HCT116 (cell line): Measurements from ENCODE around the gene DNM3. TPM values are rescaled to one million over a fixed set of nuclear protein-coding genes. Genes with fewer than 3 reads are reported as not detected.

Experiments
- ATAC-seq: fragments of 200-7000 bp; cut with Tn5 transposase; 2 replicates; pipeline ENCODE4 v1.9.1; 2020; ENCODE audit warnings: mild to moderate bottlenecking, moderate library complexity
- BruUV-seq: library from RNA; stranded (reverse); fragments of 400-500 nt; replicated peaks from 2 replicates; lab custom pipeline; 2021; lab: Mats Ljungman, UMichigan
- CTCF ChIA-PET: fragments of 300-600 bp; sonication (Branson Sonifier 250); formaldehyde crosslinking; loops from one replicate; lab custom pipeline; 2021; ENCODE audit warnings: antibody characterized with exemption; lab: Charles Lee
- POLR2A ChIA-PET: fragments of 300-600, 350-600 bp; sonication (Branson Sonifier 250); formaldehyde crosslinking; loops from one replicate; lab custom pipeline; 2021; ENCODE audit warnings: antibody characterized with exemption; lab: Charles Lee
- RAD21 ChIA-PET, 2 experiments: fragments of 300-600 bp; sonication (Branson Sonifier 250); formaldehyde crosslinking; loops; one replicate each; lab custom pipeline; 2023; ENCODE audit warnings: low total read pairs in 2 of 2; ENCODE audit not compliant: uncharacterized antibody in 2 of 2, unreplicated experiment in 2 of 2, low non-redundant PET in 1 of 2; lab: Charles Lee
- DNase-seq: peaks from one replicate; pipeline ENCODE4 v3.0.0-alpha.2; 2010; ENCODE audit warnings: low read depth, low spot score
- H2AFZ ChIP-seq: fragments of 200-600 bp; shearing (Covaris generic), sonication (generic); 2 replicates; pipeline ENCODE4 v1.6.1; 2017; ENCODE audit warnings: low read depth, mixed run types, mixed read lengths, antibody characterized with exemption, low read length; ENCODE audit not compliant: poor library complexity, severe bottlenecking
- H3K27ac ChIP-seq: 2 replicates; pipeline ENCODE4 v1.5.1; 2012; ENCODE audit warnings: low read depth, low read length
- H3K27me3 ChIP-seq: fragments of 200-600 bp; sonication (generic); 2 replicates; pipeline ENCODE4 v1.6.1; 2016; ENCODE audit warnings: mixed run types, low read length, mixed read lengths; ENCODE audit not compliant: insufficient read depth
- H3K36me3 ChIP-seq, 2 experiments: fragments of 200-500 bp in 1 of 2; fragments of 200-600 bp in 1 of 2; sonication (Bioruptor generic) in 1 of 2; sonication (generic) in 1 of 2; 2 replicates each; pipeline versions ENCODE4 v1.5.1 to v1.6.1; 2014 to 2016; ENCODE audit warnings: low read length in 2 of 2, inconsistent platforms in 1 of 2, mixed read lengths in 1 of 2, mixed run types in 1 of 2; ENCODE audit not compliant: insufficient read depth in 2 of 2, control insufficient read depth in 1 of 2
- H3K4me1 ChIP-seq, 2 experiments: fragments of 200-600 bp in 1 of 2; sonication (generic) in 1 of 2; 2 replicates each; pipeline versions ENCODE4 v1.5.1 to v1.6.1; 2012 to 2017; ENCODE audit warnings: low read length in 2 of 2, inconsistent platforms in 1 of 2, mild to moderate bottlenecking in 1 of 2, mixed read lengths in 1 of 2, mixed run types in 1 of 2, moderate library complexity in 1 of 2; ENCODE audit not compliant: insufficient read depth in 2 of 2, control insufficient read depth in 1 of 2
- H3K4me2 ChIP-seq: fragments of 200-600 bp; sonication (generic); 2 replicates; pipeline ENCODE4 v1.6.1; 2017; ENCODE audit warnings: mixed run types, low read length, mixed read lengths
- H3K4me3 ChIP-seq, 2 experiments: fragments of 200-600 bp in 1 of 2; sonication (generic) in 1 of 2; replicated peaks in 1 of 2; 2 replicates each; pipeline ENCODE4 v1.5.1; 2011 to 2016; ENCODE audit warnings: low read length in 2 of 2, control low read depth in 1 of 2, low read depth in 1 of 2, mild to moderate bottlenecking in 1 of 2, mixed read lengths in 1 of 2, mixed run types in 1 of 2
- H3K79me2 ChIP-seq: fragments of 200-600 bp; sonication (generic); 2 replicates; pipeline ENCODE4 v1.6.1; 2017; ENCODE audit warnings: mild to moderate bottlenecking, mixed run types, low read length, moderate library complexity, mixed read lengths; ENCODE audit not compliant: insufficient read depth
- H3K9ac ChIP-seq: fragments of 200-600 bp; sonication (generic); 2 replicates; pipeline ENCODE4 v1.6.1; 2016; ENCODE audit warnings: low read length, mixed read lengths
- H3K9me2 ChIP-seq: fragments of 200-600 bp; sonication (generic), shearing (Covaris generic); 2 replicates; pipeline ENCODE4 v1.6.1; 2017; ENCODE audit warnings: mixed run types, mild to moderate bottlenecking, moderate library complexity; ENCODE audit not compliant: insufficient read depth
- H3K9me3 ChIP-seq, 2 experiments: fragments of 200-500 bp in 1 of 2; fragments of 200-600 bp in 1 of 2; sonication (Bioruptor generic) in 1 of 2; sonication (generic) in 1 of 2; 2 replicates each; pipeline ENCODE4 v1.6.1; 2014 to 2017; ENCODE audit warnings: low read length in 2 of 2, mixed read lengths in 2 of 2, inconsistent platforms in 1 of 2, low read depth in 1 of 2, mild to moderate bottlenecking in 1 of 2, mixed run types in 1 of 2, moderate library complexity in 1 of 2; ENCODE audit not compliant: control insufficient read depth in 1 of 2, insufficient read depth in 1 of 2
- H4K20me1 ChIP-seq: fragments of 200-600 bp; sonication (generic), shearing (Covaris generic); 2 replicates; pipeline ENCODE4 v1.6.1; 2017; ENCODE audit warnings: mixed run types, mild to moderate bottlenecking, moderate library complexity; ENCODE audit not compliant: insufficient read depth
- CBX3 ChIP-seq: IDR thresholded peaks from 2 replicates; pipeline ENCODE4 v1.6.1; 2012; ENCODE audit warnings: low read depth
- EZH2 ChIP-seq: fragments of 200-600 bp; sonication (generic); IDR thresholded peaks from 2 replicates; pipeline ENCODE4 v1.6.1; 2017; ENCODE audit warnings: antibody characterized with exemption, mixed run types
- EZH2phosphoT487 ChIP-seq: fragments of 200-600 bp; IDR thresholded peaks from 2 replicates; pipeline ENCODE4 v1.6.1; 2018; ENCODE audit warnings: antibody characterized with exemption, borderline replicate concordance
- POLR2AphosphoS5 ChIP-seq: IDR thresholded peaks from 2 replicates; pipeline ENCODE4 v1.6.1; 2011; ENCODE audit warnings: mild to moderate bottlenecking, low read depth, low read length, moderate library complexity
- RAD21 ChIP-seq: IDR thresholded peaks from 2 replicates; pipeline ENCODE4 v1.6.1; 2012; ENCODE audit warnings: low read depth, mild to moderate bottlenecking
- SIN3A ChIP-seq: IDR thresholded peaks from 2 replicates; pipeline ENCODE4 v1.6.1; 2012; ENCODE audit warnings: low read depth
- SRF ChIP-seq: IDR thresholded peaks from 2 replicates; pipeline ENCODE4 v1.6.1; 2012; ENCODE audit warnings: low read depth
- YY1 ChIP-seq: IDR thresholded peaks from 2 replicates; pipeline ENCODE4 v1.6.1; 2011; ENCODE audit warnings: low read length, low read depth, moderate library complexity, mild to moderate bottlenecking; ENCODE audit not compliant: insufficient replicate concordance; ENCODE audit errors: extremely low read depth
- ZFX ChIP-seq: fragments of 450-650 bp; IDR thresholded peaks from 2 replicates; pipeline ENCODE4 v1.6.1; 2017
- ZNF274 ChIP-seq: fragments of 200-500 bp; sonication (Bioruptor generic); IDR thresholded peaks from 2 replicates; pipeline ENCODE4 v1.6.1; 2014; ENCODE audit warnings: mild to moderate bottlenecking, low read depth, low read length, inconsistent platforms
- intact Hi-C: fragments of 100-400 bp; cut with micrococcal nuclease; formaldehyde crosslinking; loops from 2 replicates; pipeline ENCODE4 v1.10.0; 2022
- total RNA-seq: library from RNA; stranded (reverse); gene quantifications from one replicate; pipeline ENCODE4 v1.2.1, GENCODE V29; 2021; ENCODE audit not compliant: unreplicated experiment

DNM3 gene
- total RNA-seq, 1 experiment from 2014 or later = 3.1 TPM

GRCh38 chr1:172169836-172170235 lies 328.5 kb downstream of the DNM3 start:
- BruUV-seq = no TSS peak
- H3K4me1 ChIP-seq = no peaks in the 10 kb centered on the region
- no peaks in the 10 kb centered on the region for H3K9me2 ChIP-seq
- intact Hi-C loops = no loop called here
- DNase-seq (no peak), ATAC-seq (no peak)
- no peaks in the 10 kb centered on the region for H3K9me3 ChIP-seq
- ChIA-PET POLR2A (no interaction called here), RAD21 (no interaction called here), CTCF (no interaction called here)
- no peak for TF ChIP-seq EZH2phosphoT487
- no peak for TF ChIP-seq CBX3
- TF ChIP-seq SIN3A = no peak
- TF ChIP-seq ZNF274 = no peak
- H3K4me2 ChIP-seq = no peak overlapping the region
- H3K27me3 ChIP-seq = no peaks in the 10 kb centered on the region
- H3K36me3 ChIP-seq = no peaks in the 10 kb centered on the region
- no peak overlapping the region for H3K9ac ChIP-seq
- no peak overlapping the region for H3K27ac ChIP-seq
- H3K79me2 ChIP-seq = no peaks in the 10 kb centered on the region
- H3K4me3 ChIP-seq = no peak overlapping the region
- H4K20me1 ChIP-seq = no peaks in the 10 kb centered on the region
- no peak overlapping the region for H2AFZ ChIP-seq

- ChIA-PET POLR2A (no interaction called here), CTCF (no interaction called here), RAD21 (no interaction called here)
- Histone ChIP-seq H3K27ac (no peak overlapping the region), H3K9ac (no peak overlapping the region), H3K4me3 (no peak overlapping the region), H3K27me3 (no peaks in the 10 kb centered on the region), H3K9me2 (no peaks in the 10 kb centered on the region), H3K9me3 (no peaks in the 10 kb centered on the region), H3K4me2 (no peak overlapping the region), H3K36me3 (no peaks in the 10 kb centered on the region), H3K79me2 (no peaks in the 10 kb centered on the region), H4K20me1 (no peaks in the 10 kb centered on the region), H2AFZ (no peak overlapping the region), H3K4me1 (no peaks in the 10 kb centered on the region)
- TF ChIP-seq ZFX = no peak
- TF ChIP-seq RAD21 = no peak
- no peak for TF ChIP-seq SIN3A
- no peak for TF ChIP-seq YY1
- TF ChIP-seq SRF = no peak
- no peak for TF ChIP-seq POLR2AphosphoS5
- no peak for TF ChIP-seq EZH2
- intact Hi-C loops = no loop called here
- DNase-seq = no peak
- no TSS peak for BruUV-seq
- ATAC-seq = no peak
Measured at GRCh38 chr1:172172352-172172831, 331.1 kb downstream of the DNM3 start.
